ENCODE results near the gene IGSF8.
A peak's percentile ranks its signal among the peaks of the same experiment; 100 is the strongest.

IGSF8 gene

DNA sequence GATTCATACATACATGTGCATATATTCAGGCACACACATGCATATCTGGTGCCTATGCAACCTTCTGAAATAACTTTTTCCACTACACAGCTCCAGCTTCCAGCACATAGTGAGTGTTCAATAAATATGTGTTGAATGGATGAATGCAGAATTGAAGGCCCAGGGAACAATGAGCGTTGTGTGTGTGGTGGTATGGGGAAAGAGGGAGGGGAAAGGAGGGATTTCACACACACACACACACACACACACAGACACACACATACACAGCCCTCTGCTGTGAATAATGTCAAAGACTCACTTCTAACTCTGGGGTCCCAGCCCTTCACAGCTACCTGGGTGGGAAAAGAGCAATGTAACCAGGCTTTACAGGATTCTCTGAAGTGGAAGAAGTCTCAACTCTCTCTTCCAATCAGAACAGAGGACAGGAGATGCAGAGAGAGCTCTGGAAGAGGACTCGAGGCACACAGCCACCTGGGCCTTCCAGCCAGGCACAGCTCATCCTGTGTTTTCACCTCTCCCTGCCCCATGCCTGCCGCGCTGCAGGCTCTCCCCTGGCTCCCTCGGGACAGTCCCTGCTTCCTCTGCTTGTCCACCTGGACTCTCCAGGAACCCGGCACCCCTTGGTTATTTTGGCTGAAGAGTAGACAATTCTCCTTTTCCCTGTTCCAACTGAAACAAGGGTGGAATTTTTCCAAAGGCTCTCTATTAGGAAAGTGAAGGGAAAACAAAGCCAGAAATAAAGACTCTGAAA is 5.4 kb upstream of the IGSF8 start:
- peak; percentile 43 to 65 for DNase-seq

DNA sequence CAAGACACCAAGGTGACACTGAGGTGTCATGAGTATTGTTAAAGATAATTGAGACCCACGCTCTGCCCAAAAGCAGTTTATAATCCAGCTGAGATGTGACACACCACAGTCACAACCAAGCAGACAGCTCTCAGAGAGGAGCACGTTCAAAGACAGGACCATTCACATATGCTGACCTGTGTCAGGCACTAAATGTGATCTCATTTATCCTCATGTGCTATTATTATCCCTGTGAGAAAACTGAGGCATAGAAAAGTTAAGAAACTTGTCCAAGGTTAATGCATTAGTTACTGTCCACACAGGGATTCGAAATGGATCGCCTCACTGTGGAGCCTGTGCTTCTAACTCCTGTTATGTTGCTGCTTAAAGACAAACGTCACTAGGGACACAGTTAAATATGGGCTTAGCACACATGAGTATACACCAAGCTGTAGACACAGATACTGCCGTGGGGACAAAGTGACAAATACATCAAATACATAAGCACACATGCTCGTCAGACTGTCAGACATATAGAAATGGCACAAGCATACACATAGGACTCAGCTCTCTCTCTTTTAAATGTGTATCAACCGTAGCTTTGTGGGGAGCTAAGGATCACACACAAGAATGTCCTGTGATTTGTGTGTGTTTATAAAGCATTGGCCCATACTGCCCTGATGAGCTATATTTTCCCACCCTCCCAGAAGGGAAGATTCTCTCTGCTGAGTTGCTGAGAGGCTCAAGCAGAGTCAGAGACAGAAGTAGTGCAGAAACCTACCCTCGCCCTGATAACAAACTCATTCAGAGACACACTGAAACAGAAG is 3.5 kb upstream of the IGSF8 start:
- DNase-seq, result no peak

DNA sequence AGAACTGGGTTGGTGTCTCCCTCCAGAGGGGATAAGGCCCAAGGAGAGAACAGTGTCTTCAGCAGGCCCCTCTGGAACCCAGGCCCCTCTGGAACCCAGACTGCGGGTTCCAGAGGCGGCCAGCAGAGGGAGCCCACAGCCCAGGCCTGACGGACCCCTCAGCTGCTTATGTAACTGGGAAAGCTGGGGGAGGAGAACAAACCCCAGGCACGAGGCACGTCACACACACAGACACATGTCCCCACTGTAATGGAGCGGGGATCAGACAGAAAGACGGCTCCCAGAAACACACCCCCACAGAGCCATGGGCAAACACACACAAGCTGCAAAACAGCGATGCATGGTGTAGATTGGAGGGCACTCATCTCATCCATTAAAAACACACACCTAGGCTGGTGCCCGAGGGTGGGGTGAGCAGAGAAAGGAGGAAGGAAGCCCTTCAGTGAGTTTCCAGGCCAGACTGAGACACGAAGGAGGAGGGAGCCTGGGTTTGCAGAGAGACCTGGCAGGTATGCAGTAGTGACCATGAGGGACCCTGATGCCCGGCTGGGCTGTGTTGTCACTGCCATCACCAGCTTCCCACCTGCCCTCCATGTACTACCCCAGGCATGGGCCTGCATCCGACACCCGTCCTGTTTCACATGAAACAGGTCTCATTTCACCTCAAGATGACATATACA is 2.8 kb upstream of the IGSF8 start:
- peak; percentile 85 to 93 for DNase-seq

DNA sequence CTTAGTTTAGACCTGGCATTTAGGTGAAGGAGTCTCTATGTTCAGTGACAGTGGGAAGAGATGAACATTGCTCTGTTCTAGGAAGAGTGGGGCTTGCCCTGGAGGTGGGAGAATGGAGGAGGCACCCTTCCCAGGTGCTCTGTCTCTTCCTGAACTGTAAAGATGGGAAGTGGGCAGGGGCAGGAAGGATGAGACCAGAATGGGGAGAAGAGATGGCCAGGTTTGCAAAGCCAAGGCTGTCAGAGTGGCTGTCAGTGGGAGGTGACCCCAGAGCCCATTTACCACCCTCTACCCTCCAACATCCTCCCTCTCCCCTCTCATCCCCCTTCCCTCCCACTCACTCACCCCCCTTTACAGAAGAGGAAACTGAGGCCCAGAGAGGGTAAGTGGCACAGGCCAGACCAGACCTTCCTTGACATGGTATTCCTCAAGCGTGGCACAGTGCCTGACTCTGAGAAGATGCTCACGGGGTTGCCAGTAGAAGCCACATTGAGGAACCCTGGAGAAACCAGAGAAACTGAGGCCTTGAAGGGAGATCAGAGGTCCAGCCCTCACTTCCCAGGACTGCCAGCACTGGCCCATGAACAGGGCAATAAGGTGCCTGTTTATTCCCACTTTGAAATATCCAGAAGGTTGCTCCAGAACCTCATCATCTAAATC is 1.4 kb upstream of the IGSF8 start:
- no peak for DNase-seq

DNA sequence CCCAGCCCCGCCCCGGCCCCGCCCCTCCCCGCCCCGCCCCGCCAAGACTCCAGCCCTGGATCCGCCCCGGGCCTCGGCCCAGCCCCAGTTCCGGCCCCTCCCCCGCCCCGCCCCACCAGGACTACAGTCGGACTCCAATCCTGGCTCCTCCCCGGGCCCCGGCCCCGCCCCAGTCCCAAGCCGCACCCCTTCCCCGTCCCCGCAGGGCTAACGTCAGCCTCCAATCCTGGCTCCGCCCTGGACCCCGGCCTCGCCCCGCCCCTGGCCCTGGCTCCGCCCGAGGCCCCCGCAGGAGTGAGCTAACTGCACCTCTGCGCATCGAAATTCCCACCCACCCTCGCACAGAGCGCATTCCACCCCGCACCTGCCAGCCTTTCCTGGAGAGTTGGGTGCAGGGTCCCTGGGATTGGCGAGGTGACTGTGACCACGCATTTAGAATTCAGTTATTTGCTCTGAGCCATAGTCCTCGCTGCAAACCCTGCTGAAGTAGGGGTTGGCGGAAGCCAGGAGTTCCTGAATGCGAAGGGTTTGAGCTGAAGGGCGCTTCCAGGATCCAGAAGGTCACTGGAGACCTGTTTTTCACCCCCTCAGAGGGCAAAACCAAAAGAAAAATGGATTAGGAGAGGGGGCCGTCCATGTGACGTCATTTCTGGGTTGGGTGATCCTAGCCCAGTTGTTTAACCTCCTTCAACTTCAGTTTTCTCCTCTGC is 588 bp upstream of the IGSF8 start:
- peak; percentile 95 to 99 for DNase-seq

DNA sequence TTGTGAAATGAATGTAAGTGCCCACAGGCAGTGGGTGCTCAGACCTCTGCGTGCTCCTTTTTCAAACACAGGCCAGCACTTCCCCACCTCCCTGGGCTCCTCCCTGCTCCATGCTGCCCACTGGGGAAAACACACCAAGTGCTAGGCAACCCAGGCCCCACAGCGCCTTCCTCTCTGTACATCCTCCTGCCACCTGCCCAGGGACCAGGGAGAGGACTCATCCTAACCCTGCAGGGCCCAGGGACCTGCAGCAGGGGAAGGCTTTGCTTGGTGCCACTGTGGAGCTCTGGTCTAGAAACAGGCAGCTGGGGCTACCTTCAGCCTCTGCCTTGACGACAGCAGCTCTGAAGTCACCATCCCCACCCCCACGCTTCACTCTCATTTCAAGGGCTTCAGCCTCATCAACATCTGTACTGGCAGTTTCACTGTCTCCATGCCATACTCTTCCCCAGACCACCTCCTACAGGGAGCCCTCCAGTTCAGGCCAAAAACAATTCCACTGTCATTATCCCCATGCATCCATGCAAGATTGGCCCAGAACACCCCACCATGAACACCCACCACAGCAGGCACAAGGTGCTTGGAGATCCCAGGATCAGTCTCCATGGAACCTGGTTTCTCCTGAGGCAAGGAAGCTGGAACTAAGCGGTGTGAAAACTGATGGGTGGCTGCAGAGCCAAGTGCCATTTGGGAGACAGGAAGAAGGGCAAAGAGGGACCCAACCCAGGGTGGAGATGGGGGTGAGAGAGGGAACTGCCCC is 1.1 kb downstream of the IGSF8 start:
- no peak for DNase-seq

DNA sequence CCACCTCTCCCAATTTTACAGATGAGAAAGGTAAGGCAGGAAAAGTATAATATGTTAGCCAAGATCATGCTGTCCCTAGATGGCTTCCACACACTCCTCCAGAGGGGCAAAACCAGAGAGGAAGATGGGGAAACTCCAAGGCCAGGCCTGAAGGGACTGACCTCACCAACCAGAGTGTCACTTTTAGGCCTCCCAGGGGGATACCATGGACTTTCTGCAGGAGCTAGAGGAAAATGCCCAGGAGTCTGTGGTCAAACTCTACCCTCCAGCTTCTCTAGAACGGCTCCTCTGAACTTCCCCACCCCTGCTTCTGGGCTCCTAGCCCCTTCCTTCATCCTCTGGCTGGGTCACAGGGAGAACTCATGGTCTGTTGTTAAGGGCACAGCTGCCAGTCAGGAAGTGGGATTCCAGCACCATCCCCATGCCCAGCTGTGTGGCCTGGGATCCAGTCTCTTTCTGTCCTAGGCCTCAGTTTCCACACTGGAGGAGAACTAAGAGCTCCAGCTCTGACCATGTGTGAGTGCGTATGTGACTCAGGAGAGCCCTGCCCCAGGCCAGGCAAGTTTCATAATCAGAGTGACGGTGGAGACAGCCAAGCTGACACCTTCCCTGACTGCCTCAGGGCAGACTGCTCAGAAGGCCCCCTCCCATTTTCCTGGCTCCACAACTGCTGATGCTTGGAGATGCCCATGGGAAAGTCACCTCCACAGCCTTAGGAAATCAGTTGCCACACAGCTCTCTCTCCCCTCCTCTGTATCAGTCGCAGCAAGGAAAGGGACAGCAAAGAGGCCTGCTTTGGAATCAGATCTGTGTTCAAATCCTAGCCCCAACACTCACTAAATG is 1.9 kb downstream of the IGSF8 start:
- no peak for DNase-seq

DNA sequence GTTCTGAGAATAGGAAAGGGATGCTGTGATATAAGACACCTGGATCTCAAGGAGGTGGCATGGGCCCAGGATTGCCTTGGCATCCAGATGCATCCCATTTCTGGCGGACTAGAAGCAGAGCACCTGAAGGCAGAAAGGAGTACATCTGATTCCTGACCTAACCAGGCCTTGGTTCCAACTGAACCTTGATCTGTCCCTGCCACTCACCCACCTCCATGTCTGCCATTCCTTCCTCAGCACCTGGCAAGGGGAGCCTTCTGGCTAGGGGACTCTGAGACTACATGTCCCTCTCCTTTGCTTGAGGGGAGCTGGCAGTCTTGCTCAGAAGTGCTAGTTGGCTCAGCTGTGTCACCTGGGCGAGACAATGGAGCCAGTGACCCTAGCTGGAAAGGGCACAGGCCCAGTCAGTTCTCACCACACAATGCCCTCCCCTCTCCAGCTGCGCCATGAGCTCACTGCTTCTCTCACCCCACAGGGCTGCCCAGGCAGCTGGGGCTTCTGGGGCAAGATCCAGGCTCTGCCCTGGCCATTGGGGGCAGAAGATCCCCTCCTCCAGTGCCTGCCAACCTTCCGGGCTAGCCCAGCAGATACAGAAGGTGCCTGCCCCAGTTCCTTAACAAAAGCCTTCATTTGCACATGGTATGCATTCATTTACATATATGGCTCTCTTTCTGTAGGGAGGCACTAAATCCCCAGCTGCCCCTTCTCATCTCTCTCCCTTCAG is 2.9 kb downstream of the IGSF8 start:
- peak; percentile 82 for DNase-seq

DNA sequence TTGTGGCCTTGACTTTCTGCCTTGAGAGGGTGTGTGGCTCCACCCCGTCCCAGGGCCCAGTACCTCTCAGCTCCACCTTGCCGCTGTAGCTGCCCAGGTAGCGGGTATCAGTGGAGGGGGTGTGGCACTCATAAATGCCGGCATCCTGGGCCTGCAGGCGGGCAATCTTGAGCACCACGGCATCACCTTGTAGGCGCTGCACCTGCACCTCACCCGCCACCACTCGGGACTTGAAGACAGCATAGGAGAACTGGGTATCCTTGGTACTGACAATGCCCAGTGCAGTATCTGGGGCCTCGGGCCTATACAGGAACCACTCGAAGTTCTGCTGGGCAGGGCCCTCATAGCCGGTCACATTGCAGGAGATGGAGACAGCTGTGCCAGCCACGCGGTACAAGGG is 3.6 kb downstream of the IGSF8 start:
- no peak for DNase-seq

DNA sequence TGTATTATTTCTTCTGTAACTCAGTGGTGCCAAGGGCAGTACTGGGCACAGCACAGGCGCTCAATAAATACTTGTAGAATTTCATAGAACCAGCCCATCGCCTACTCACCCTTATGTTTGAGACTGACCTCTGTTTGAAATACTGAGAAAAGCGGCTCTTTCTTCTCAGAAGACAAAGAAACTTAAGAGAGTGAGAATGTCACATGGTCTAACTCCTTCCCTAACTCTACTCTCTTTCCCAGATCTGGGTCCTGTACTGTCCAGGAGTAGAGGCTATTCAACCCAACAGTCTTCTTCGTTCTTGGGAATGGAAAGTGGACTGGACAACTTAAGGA is 4.2 kb downstream of the IGSF8 start:
- no peak for DNase-seq

DNA sequence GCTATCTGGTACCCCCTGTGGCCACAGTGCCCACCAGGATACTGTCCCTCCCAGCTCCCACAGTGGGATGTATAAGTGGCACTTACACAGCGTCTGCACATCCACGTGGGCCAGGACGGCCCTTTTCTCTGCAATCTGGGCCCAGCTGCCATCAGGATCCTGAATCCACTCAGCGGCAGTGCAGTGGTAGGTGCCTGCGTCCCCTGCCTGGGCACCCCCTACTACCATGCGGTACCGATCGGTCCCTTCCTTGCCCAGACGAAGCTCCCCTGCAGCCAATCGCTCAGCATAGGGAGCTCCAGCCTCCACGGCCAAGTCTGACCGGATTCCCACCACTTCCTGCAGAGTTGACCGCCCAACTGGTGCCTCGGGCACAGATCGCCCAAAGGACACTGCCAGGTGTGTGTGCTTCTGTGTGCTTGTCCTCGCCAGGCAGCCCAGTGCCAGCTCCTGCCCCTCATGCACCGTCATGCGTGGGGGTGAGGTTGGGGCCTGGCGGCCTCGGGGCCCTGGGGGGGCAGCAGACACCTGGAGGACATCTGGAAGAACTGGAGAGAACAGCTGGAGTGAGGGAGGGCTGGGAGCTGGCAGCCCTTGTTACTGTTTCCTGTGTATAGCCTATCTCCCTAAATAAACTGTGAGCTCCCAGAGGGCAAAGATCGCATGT is 4.7 kb downstream of the IGSF8 start:
- DNase-seq, result no peak

DNA sequence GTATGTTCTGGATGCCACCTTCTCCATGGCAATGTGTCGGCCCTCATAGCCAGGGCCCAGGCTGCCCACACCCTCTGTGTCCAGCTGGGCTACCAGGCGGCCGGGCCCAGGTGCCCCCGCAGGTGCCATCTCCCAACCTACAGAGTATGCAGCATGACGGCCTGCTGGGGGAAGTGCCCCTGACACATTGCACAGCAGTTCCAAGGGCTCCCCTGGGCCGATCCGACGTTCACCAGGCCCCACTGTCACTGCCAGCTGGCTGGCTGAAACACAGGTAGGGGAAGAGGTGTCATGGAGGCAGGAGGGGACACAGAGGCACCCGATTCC is 5.4 kb downstream of the IGSF8 start:
- DNase-seq, result no peak

DNA sequence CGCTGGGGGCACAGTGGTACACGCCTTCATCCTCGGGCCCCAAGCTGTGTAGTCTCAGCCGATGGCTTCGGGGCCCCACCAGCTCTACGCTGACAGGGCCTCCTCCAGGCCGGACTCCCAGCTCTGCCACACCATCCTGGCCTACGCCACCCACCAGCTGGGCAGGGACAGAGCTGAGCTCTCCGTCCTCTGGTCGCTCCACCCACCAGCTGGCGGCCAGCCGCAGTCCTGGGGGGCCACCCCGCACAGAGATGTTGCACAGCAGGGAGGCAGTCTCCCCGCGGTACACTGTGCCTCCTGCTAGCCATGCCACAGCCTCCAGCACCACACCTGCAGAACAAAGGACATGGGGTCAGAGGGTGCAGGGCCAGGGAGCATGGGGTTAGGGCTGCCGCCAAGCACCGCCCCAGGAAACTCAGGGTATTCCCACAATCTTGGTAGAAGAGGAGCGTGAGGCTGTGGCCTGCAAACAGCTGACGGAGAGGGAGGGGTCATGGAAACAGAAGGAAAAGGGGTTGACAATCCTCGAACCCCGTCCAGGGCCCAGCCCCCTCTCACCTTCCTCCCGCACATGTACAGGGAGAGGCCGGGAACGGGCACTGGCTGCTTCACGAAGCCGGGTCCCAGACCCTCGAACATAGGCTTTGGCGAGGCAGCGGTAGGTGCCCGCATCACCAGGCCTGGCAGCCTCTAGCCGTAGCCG is 5.9 kb downstream of the IGSF8 start:
- DNase-seq, result peak in 1 of 2 donors; percentile 61

DNA sequence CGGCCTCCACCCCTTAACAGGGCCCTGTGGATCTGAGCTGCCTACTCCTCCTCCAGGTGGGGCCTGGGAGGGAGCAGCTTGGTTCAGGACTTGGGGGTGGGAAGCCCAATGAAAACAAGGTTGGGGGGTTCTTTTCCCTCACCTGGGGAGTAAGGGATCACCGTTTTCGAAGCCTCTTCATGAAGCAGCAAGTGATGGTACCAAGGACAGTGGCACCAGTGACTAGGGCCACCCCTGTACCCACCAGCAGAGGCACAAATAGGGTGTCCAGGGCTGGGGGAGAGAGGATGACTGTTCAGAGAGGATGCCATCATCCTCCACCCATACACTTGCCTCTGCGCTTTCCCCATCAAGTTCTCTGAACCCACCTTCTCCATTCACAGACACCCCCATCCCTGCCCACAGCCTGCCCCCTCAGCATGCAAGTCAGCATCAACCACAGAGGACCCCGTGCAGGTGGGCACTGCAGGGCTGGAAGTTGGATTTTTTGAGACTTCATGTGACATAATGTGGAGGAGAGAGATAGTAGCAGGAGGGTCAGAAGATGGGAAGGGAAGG is 6.7 kb downstream of the IGSF8 start:
- DNase-seq, result no peak

DNA sequence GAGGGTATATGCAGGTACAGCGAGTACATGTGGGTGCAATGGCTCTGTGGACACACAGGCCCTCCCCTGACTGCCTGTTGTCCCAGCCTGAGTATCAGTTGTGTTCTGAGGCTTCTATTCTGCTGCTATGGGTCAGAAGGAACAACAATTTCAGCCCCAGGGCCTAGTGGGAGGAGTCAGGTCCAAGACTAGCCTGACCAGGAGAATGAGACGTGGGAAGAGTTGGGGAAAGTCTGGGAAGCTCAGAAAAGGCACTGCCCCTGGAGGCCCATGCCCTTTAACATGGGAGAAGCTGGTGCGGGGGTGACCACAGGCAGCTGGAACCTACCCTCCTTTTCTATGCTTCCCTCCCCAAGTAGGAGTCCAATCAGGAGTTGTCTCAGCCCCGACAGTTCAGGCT is 7.7 kb downstream of the IGSF8 start:
- no peak for DNase-seq

DNA sequence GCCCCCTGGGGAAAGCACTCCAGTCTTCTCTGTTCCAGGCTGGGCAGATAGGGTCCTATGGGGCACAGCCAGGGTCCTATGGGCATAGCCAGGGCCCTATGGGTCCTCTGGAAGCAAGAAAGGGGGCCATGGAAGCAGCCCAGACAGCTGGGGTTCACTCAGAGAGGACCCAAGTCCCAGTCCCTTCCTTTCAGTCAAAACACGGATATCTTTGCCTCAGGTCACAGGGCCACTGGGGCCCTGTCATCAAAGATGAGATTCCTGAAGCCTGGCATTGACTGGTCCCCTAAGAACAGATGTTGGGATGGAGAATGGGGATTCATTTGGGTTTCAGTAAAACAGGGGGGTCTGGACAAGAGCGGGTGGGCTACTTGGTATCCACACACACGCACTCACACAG is 8.5 kb downstream of the IGSF8 start:
- DNase-seq, result no peak

DNA sequence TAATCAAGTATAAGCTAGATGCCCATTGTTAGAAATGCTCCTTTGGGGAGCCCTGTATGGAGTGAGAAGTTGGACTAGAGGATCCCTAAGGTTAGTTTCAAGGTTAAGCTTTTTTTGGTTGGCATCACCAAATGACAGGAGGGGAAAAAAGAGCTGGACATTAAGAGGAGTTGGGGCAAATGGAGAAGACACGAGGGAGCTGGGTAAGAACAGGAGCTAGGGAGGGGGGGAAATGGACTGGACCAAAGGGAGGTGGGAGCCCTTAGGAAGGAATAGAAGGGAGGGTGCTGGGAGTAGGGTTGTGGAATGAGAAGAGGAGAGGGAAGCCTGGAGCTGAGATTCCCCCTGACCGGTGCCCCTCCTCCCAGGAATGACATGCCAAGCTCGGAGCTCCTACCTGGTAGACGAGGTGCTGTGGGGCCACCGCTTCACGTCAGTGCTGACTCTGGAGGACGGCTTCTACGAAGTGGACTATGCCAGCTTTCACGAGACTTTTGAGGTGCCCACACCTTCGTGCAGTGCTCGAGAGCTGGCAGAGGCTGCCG is 11.2 kb downstream of the IGSF8 start:
- no peak for DNase-seq

DNA sequence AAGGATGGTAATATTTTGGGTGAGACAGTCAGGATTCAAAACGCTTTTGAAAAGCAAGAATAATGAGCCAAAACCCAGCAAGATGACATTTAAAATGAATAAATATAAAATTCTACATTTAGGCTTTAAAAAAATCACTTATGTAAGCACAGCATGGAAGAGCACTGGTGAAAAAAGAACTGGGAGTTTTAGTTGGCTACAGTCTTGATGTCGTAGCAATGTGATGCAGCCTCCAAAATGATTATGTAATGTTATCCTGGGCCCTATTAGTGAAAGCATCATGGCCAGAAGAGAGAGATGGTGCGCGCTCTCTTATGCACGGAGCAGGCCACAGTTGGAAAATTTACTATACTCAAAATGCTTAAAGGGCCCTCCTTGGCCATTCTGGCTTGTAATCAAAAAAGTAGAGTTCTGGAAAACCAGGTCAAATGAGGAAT is 11.9 kb downstream of the IGSF8 start:
- DNase-seq, result peak in 1 of 2 donors; percentile 82

Data from hippocampal formation (tissue), 2 donors.